Muscle layer of duodenum (tissue), 2 donors: ENCODE data around the gene LSM14A.
"Not testable (repeated sequence)": the region's sequence is repeated elsewhere in the genome, so short reads cannot be mapped to it uniquely, and the experiment has no call there.

Experiments
- H3K27ac ChIP-seq: one replicate; pipeline ENCODE4 v1.7.0; 2013; ENCODE audit warnings: mild to moderate bottlenecking, low read length
- H3K27me3 ChIP-seq: one replicate; pipeline ENCODE4 v1.7.0; 2013; ENCODE audit warnings: low read depth, mild to moderate bottlenecking, control low read depth, low read length
- H3K36me3 ChIP-seq, 2 donors: one replicate each; pipeline ENCODE4 v1.7.0; 2013; ENCODE audit warnings: low read length in 2 of 2, control low read depth in 1 of 2, mild to moderate bottlenecking in 1 of 2; ENCODE audit not compliant: insufficient read depth in 2 of 2, control insufficient read depth in 1 of 2
- H3K4me1 ChIP-seq, 2 donors: one replicate each; pipeline ENCODE4 v1.7.0; 2013; ENCODE audit warnings: low read length in 2 of 2, mild to moderate bottlenecking in 2 of 2, control low read depth in 1 of 2, moderate library complexity in 1 of 2; ENCODE audit not compliant: insufficient read depth in 2 of 2, control insufficient read depth in 1 of 2
- H3K4me3 ChIP-seq, 2 donors: one replicate each; pipeline ENCODE4 v1.7.0; 2013; ENCODE audit warnings: low read length in 2 of 2, low read depth in 1 of 2, mild to moderate bottlenecking in 1 of 2
- H3K9me3 ChIP-seq, 2 donors: one replicate each; pipeline ENCODE4 v1.7.0; 2013; ENCODE audit warnings: low read length in 2 of 2, control low read depth in 1 of 2, mild to moderate bottlenecking in 1 of 2; ENCODE audit not compliant: control insufficient read depth in 1 of 2
- donor health status: healthy.

LSM14A gene

GRCh38 chr19:34171877-34172660 lies at the start of gene LSM14A:
Gene LSM14A, plus strand, starts transcription at chr19:34172504. Its CDS starts 139 bp downstream, at chr19:34172643.
- peaks cover 0 to 14% of the 10 kb centered on the region in 2 donors for H3K36me3 ChIP-seq
- H3K27ac ChIP-seq: peak within 1 kb of the TSS; percentile 99
- no peaks in the 10 kb centered on the region for H3K27me3 ChIP-seq
- H3K9me3 ChIP-seq: no peaks in the 10 kb centered on the region
- peak within 1 kb of the TSS; percentile 90 to 92 for H3K4me3 ChIP-seq
- peaks cover 16 to 44% of the 10 kb centered on the region in 2 donors for H3K4me1 ChIP-seq

- Histone ChIP-seq H3K4me1 (peaks cover 0 to 3% of the 10 kb centered on the region in 2 donors), H3K4me3 (no peak overlapping the region), H3K27me3 (no peaks in the 10 kb centered on the region), H3K36me3 (no peaks in the 10 kb centered on the region), H3K27ac (no peak overlapping the region), H3K9me3 (no peaks in the 10 kb centered on the region)
Measured at GRCh38 chr19:34124828-34125227, 47.5 kb upstream of the LSM14A start.

GRCh38 chr19:34126966-34127365 lies 45.3 kb upstream of the LSM14A start:
- Histone ChIP-seq H3K27me3 (no peaks in the 10 kb centered on the region), H3K36me3 (no peaks in the 10 kb centered on the region), H3K27ac (no peak overlapping the region), H3K9me3 (no peaks in the 10 kb centered on the region), H3K4me3 (no peak overlapping the region), H3K4me1 (no peaks in the 10 kb centered on the region)

GRCh38 chr19:34127684-34128189 lies 44.6 kb upstream of the LSM14A start:
- Histone ChIP-seq H3K27ac (no peak overlapping the region), H3K27me3 (no peaks in the 10 kb centered on the region), H3K4me3 (no peak overlapping the region), H3K4me1 (no peaks in the 10 kb centered on the region), H3K36me3 (no peaks in the 10 kb centered on the region), H3K9me3 (no peaks in the 10 kb centered on the region)

- H3K27ac ChIP-seq: no peak overlapping the region
- H3K4me3 ChIP-seq: no peak overlapping the region
- no peaks in the 10 kb centered on the region for H3K4me1 ChIP-seq
- H3K9me3 ChIP-seq: no peaks in the 10 kb centered on the region
- H3K27me3 ChIP-seq: no peaks in the 10 kb centered on the region
- no peaks in the 10 kb centered on the region for H3K36me3 ChIP-seq
Measured at GRCh38 chr19:34128558-34129250, 43.6 kb upstream of the LSM14A start.

GRCh38 chr19:34131100-34131499 lies 41.2 kb upstream of the LSM14A start:
- no peak overlapping the region for H3K4me3 ChIP-seq
- no peaks in the 10 kb centered on the region for H3K9me3 ChIP-seq
- H3K36me3 ChIP-seq: no peaks in the 10 kb centered on the region
- H3K27ac ChIP-seq: no peak overlapping the region
- H3K4me1 ChIP-seq: no peaks in the 10 kb centered on the region
- no peaks in the 10 kb centered on the region for H3K27me3 ChIP-seq

GRCh38 chr19:34132145-34132544 lies 40.2 kb upstream of the LSM14A start:
- not testable (repeated sequence) for H3K4me3 ChIP-seq, H3K9me3 ChIP-seq, H3K36me3 ChIP-seq, H3K4me1 ChIP-seq, H3K27me3 ChIP-seq, H3K27ac ChIP-seq

GRCh38 chr19:34132706-34133105 lies 39.6 kb upstream of the LSM14A start:
- H3K4me1 ChIP-seq, H3K4me3 ChIP-seq, H3K36me3 ChIP-seq, H3K27me3 ChIP-seq, H3K9me3 ChIP-seq, H3K27ac ChIP-seq: not testable (repeated sequence)

GRCh38 chr19:34134190-34135053 lies 37.9 kb upstream of the LSM14A start:
- Histone ChIP-seq H3K4me3 (peak overlapping the region; percentile 79 to 84), H3K27me3 (no peaks in the 10 kb centered on the region), H3K9me3 (no peaks in the 10 kb centered on the region), H3K27ac (peak overlapping the region; percentile 39), H3K4me1 (no peaks in the 10 kb centered on the region), H3K36me3 (no peaks in the 10 kb centered on the region)

- H3K27me3 ChIP-seq: no peaks in the 10 kb centered on the region
- H3K4me3 ChIP-seq: peak overlapping the region; percentile 79 to 84
- H3K36me3 ChIP-seq: no peaks in the 10 kb centered on the region
- no peaks in the 10 kb centered on the region for H3K4me1 ChIP-seq
- H3K9me3 ChIP-seq: no peaks in the 10 kb centered on the region
- H3K27ac ChIP-seq: no peak overlapping the region
Measured at GRCh38 chr19:34135054-34135800, 37.1 kb upstream of the LSM14A start.
